GM23338 (cell line): ENCODE results near the gene WASL. TPM values are rescaled to one million over a fixed set of nuclear protein-coding genes. Genes with fewer than 3 reads are reported as not detected.

Experiments
- ATAC-seq: fragments of 200-7000 bp; cut with Tn5 transposase; 3 replicates; pipeline ENCODE4 v1.9.1; 2020
- DNase-seq: peaks from one replicate; pipeline ENCODE4 v3.0.0-alpha.2; 2015; ENCODE audit warnings: low spot score
- H2AFZ ChIP-seq: fragments of 200-600 bp; sonication (generic); 2 replicates; pipeline ENCODE4 v1.8.0; 2016; ENCODE audit warnings: antibody characterized with exemption, mild to moderate bottlenecking, moderate library complexity
- H3F3A ChIP-seq: fragments of 200-600 bp; sonication (generic); replicated peaks from 2 replicates; pipeline ENCODE4 v1.8.0; 2017; ENCODE audit warnings: antibody characterized with exemption, mixed run types, low read depth
- H3K27ac ChIP-seq: fragments of 200-600 bp; sonication (generic); 2 replicates; pipeline ENCODE4 v1.6.1; 2016; ENCODE audit warnings: low read depth
- H3K27me3 ChIP-seq: fragments of 200-600 bp; sonication (generic); 2 replicates; pipeline ENCODE4 v1.8.0; 2016; ENCODE audit warnings: mild to moderate bottlenecking, mixed run types, moderate library complexity; ENCODE audit not compliant: insufficient read depth
- H3K36me3 ChIP-seq: fragments of 200-600 bp; sonication (generic); 2 replicates; pipeline ENCODE4 v1.8.0; 2016; ENCODE audit warnings: mild to moderate bottlenecking; ENCODE audit not compliant: insufficient read depth
- H3K4me1 ChIP-seq: fragments of 200-600 bp; sonication (generic); 2 replicates; pipeline ENCODE4 v1.8.0; 2016; ENCODE audit warnings: mild to moderate bottlenecking, moderate library complexity; ENCODE audit not compliant: insufficient read depth
- H3K4me2 ChIP-seq: fragments of 200-600 bp; sonication (generic); 2 replicates; pipeline ENCODE4 v1.7.1; 2017; ENCODE audit warnings: mixed run types
- H3K4me3 ChIP-seq: fragments of 200-600 bp; sonication (generic); 2 replicates; pipeline ENCODE4 v1.6.1; 2016; ENCODE audit warnings: mixed run types
- H3K79me2 ChIP-seq: fragments of 200-600 bp; sonication (generic); replicated peaks from 2 replicates; pipeline ENCODE4 v1.8.0; 2017; ENCODE audit warnings: mild to moderate bottlenecking; ENCODE audit not compliant: insufficient read depth
- H3K9me2 ChIP-seq: fragments of 200-600 bp; sonication (generic); 2 replicates; pipeline ENCODE4 v1.8.0; 2017; ENCODE audit not compliant: insufficient read depth
- H4K20me1 ChIP-seq: fragments of 200-600 bp; sonication (generic); replicated peaks from 2 replicates; pipeline ENCODE4 v1.8.0; 2017; ENCODE audit warnings: mild to moderate bottlenecking; ENCODE audit not compliant: insufficient read depth
- H3K27ac Mint-ChIP-seq: 2 replicates; pipeline ENCODE4 v1.8.0; 2020; ENCODE audit warnings: inconsistent platforms, mild to moderate bottlenecking, moderate library complexity, mixed read lengths
- H3K27me3 Mint-ChIP-seq: 3 replicates; pipeline ENCODE4 v1.8.0; 2022; ENCODE audit warnings: low read depth, mild to moderate bottlenecking, moderate library complexity, mixed read lengths, inconsistent platforms; ENCODE audit not compliant: insufficient read depth, poor library complexity
- H3K36me3 Mint-ChIP-seq: 3 replicates; pipeline ENCODE4 v1.8.0; 2021; ENCODE audit warnings: low read depth, mild to moderate bottlenecking, inconsistent platforms, moderate library complexity, mixed read lengths
- H3K4me1 Mint-ChIP-seq: 3 replicates; pipeline ENCODE4 v1.8.0; 2020; ENCODE audit warnings: mild to moderate bottlenecking, inconsistent platforms, mixed read lengths
- H3K4me3 Mint-ChIP-seq: 3 replicates; pipeline ENCODE4 v1.8.0; 2021; ENCODE audit warnings: moderate library complexity, mild to moderate bottlenecking, inconsistent platforms, mixed read lengths
- H3K9me3 Mint-ChIP-seq: 3 replicates; pipeline ENCODE4 v1.8.0; 2020; ENCODE audit warnings: moderate library complexity, mild to moderate bottlenecking, inconsistent platforms, mixed read lengths
- CREB1 ChIP-seq: fragments of 250-450 bp; sonication (Bioruptor Pico); IDR thresholded peaks from 2 replicates; pipeline ENCODE4 v1.5.0; 2020; ENCODE audit warnings: low read depth, mild to moderate bottlenecking, moderate library complexity
- EZH2 ChIP-seq: fragments of 200-600 bp; sonication (generic); IDR thresholded peaks from one replicate; pipeline ENCODE4 v1.8.0; 2017; ENCODE audit warnings: antibody characterized with exemption, mild to moderate bottlenecking, low read depth; ENCODE audit not compliant: unreplicated experiment
- EZH2phosphoT487 ChIP-seq: fragments of 200-600 bp; sonication (generic); IDR thresholded peaks from one replicate; pipeline ENCODE4 v1.8.1; 2018; ENCODE audit warnings: antibody characterized with exemption; ENCODE audit not compliant: unreplicated experiment
- JUNB ChIP-seq: IDR thresholded peaks from one replicate; pipeline ENCODE4 v1.6.1; 2016; ENCODE audit warnings: antibody characterized with exemption; ENCODE audit not compliant: unreplicated experiment
- NANOG ChIP-seq: IDR thresholded peaks from 2 replicates; pipeline ENCODE4 v1.6.1; 2016; ENCODE audit warnings: antibody characterized with exemption, borderline replicate concordance
- POLR2AphosphoS5 ChIP-seq: IDR thresholded peaks from 2 replicates; pipeline ENCODE4 v1.6.1; 2016; ENCODE audit warnings: antibody characterized with exemption, low read depth
- STAT1 ChIP-seq: IDR thresholded peaks from one replicate; pipeline ENCODE4 v1.6.1; 2016; ENCODE audit warnings: antibody characterized with exemption; ENCODE audit not compliant: unreplicated experiment
- ZNF114 ChIP-seq: fragments of 250-450 bp; sonication (Bioruptor Pico); IDR thresholded peaks from 2 replicates; pipeline ENCODE4 v1.5.0; 2020; ENCODE audit warnings: mild to moderate bottlenecking, moderate library complexity
- ZNF331 ChIP-seq: fragments of 250-450 bp; sonication (Bioruptor Pico); IDR thresholded peaks from 2 replicates; pipeline ENCODE4 v1.5.0; 2020; ENCODE audit warnings: low read depth, mild to moderate bottlenecking, moderate library complexity
- polyA plus RNA-seq: library from polyadenylated mRNA; unstranded; fragments of >200 nt; fragmentation: Nextera tagmentation; extraction: Ambion mirVana; gene quantifications from 2 replicates; pipeline ENCODE4 v1.2.1, GENCODE V29; 2016
- total RNA-seq: library from RNA; depleted of rRNA; stranded (reverse); fragments of >200 nt; shearing (Covaris generic); gene quantifications from 2 replicates; pipeline ENCODE4 v1.2.3, GENCODE V29; 2014
- TF ChIP-seq, protein P1 (sequence below): fragments of 250-450 bp; sonication (Bioruptor Pico); IDR thresholded peaks from 2 replicates; pipeline ENCODE4 v1.5.0; 2020; ENCODE audit warnings: mild to moderate bottlenecking, moderate library complexity
- TF ChIP-seq, protein P2 (sequence below): IDR thresholded peaks from one replicate; pipeline ENCODE4 v1.6.1; 2018; ENCODE audit warnings: antibody characterized with exemption; ENCODE audit not compliant: unreplicated experiment
- TF ChIP-seq, protein P3 (sequence below): IDR thresholded peaks from 2 replicates; pipeline ENCODE4 v1.6.1; 2016; ENCODE audit warnings: antibody characterized with exemption
- TF ChIP-seq, protein P4 (sequence below), 2 experiments: fragments of 200-600 bp in 1 of 2; sonication (generic) in 1 of 2; conservative IDR thresholded peaks; 2 replicates each; pipeline versions ENCODE4 v1.5.1 to v1.6.1; 2016 to 2017; ENCODE audit warnings: antibody characterized with exemption in 2 of 2, low read depth in 2 of 2, mild to moderate bottlenecking in 2 of 2, moderate library complexity in 1 of 2

WASL gene
- total and polyA plus RNA-seq, 2 experiments from 2014 or later, result 36.4 to 45.3 TPM

DNA sequence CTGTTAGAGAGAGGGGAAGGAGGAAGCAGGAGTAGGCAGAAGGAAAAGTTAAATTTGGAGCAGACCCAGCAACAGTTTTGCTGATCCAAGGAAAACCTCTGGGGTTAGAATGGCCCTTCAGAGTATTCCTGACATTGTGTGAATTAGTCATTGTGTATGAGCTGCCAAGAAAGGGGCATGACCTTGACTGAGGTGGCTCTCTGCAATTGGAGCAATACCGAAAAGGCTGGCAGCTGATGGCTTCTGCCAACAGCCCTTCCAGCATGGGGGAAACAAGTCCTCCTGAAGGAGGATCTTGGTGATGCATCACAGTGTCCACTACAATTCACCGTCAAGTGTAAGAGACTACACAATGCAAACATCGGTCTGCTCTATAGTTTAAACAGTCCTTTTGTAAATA is 20.6 kb upstream of the WASL start:
- no peaks in the 10 kb centered on the region for H3F3A ChIP-seq
- H4K20me1 ChIP-seq, result no peaks in the 10 kb centered on the region
- H3K27ac ChIP-seq, result no peak overlapping the region
- no peaks in the 10 kb centered on the region for H3K27me3 ChIP-seq
- no peak overlapping the region for H3K4me3 Mint-ChIP-seq
- no peak overlapping the region for H3K4me2 ChIP-seq
- H3K9me2 ChIP-seq, result no peaks in the 10 kb centered on the region
- H3K4me1 Mint-ChIP-seq, result peaks cover 16% of the 10 kb centered on the region
- H3K4me3 ChIP-seq, result no peak overlapping the region
- TF ChIP-seq POLR2AphosphoS5 (no peak), CREB1 (CRISPR knock-in tag) (no peak), EZH2 (no peak), ZNF114 (no peak), NANOG (no peak), JUNB (no peak), ZNF331 (CRISPR knock-in tag) (no peak), STAT1 (no peak), EZH2phosphoT487 (no peak)
- TF ChIP-seq, protein P1, sequence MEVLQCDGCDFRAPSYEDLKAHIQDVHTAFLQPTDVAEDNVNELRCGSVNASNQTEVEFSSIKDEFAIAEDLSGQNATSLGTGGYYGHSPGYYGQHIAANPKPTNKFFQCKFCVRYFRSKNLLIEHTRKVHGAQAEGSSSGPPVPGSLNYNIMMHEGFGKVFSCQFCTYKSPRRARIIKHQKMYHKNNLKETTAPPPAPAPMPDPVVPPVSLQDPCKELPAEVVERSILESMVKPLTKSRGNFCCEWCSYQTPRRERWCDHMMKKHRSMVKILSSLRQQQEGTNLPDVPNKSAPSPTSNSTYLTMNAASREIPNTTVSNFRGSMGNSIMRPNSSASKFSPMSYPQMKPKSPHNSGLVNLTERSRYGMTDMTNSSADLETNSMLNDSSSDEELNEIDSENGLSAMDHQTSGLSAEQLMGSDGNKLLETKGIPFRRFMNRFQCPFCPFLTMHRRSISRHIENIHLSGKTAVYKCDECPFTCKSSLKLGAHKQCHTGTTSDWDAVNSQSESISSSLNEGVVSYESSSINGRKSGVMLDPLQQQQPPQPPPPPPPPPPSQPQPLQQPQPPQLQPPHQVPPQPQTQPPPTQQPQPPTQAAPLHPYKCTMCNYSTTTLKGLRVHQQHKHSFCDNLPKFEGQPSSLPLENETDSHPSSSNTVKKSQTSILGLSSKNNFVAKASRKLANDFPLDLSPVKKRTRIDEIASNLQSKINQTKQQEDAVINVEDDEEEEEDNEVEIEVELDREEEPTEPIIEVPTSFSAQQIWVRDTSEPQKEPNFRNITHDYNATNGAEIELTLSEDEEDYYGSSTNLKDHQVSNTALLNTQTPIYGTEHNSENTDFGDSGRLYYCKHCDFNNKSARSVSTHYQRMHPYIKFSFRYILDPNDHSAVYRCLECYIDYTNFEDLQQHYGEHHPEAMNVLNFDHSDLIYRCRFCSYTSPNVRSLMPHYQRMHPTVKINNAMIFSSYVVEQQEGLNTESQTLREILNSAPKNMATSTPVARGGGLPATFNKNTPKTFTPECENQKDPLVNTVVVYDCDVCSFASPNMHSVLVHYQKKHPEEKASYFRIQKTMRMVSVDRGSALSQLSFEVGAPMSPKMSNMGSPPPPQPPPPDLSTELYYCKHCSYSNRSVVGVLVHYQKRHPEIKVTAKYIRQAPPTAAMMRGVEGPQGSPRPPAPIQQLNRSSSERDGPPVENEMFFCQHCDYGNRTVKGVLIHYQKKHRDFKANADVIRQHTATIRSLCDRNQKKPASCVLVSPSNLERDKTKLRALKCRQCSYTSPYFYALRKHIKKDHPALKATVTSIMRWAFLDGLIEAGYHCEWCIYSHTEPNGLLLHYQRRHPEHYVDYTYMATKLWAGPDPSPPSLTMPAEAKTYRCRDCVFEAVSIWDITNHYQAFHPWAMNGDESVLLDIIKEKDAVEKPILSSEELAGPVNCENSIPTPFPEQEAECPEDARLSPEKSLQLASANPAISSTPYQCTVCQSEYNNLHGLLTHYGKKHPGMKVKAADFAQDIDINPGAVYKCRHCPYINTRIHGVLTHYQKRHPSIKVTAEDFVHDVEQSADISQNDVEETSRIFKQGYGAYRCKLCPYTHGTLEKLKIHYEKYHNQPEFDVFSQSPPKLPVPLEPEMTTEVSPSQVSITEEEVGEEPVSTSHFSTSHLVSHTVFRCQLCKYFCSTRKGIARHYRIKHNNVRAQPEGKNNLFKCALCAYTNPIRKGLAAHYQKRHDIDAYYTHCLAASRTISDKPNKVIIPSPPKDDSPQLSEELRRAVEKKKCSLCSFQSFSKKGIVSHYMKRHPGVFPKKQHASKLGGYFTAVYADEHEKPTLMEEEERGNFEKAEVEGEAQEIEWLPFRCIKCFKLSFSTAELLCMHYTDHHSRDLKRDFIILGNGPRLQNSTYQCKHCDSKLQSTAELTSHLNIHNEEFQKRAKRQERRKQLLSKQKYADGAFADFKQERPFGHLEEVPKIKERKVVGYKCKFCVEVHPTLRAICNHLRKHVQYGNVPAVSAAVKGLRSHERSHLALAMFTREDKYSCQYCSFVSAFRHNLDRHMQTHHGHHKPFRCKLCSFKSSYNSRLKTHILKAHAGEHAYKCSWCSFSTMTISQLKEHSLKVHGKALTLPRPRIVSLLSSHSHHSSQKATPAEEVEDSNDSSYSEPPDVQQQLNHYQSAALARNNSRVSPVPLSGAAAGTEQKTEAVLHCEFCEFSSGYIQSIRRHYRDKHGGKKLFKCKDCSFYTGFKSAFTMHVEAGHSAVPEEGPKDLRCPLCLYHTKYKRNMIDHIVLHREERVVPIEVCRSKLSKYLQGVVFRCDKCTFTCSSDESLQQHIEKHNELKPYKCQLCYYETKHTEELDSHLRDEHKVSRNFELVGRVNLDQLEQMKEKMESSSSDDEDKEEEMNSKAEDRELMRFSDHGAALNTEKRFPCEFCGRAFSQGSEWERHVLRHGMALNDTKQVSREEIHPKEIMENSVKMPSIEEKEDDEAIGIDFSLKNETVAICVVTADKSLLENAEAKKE, result no peak
- TF ChIP-seq, protein P2, sequence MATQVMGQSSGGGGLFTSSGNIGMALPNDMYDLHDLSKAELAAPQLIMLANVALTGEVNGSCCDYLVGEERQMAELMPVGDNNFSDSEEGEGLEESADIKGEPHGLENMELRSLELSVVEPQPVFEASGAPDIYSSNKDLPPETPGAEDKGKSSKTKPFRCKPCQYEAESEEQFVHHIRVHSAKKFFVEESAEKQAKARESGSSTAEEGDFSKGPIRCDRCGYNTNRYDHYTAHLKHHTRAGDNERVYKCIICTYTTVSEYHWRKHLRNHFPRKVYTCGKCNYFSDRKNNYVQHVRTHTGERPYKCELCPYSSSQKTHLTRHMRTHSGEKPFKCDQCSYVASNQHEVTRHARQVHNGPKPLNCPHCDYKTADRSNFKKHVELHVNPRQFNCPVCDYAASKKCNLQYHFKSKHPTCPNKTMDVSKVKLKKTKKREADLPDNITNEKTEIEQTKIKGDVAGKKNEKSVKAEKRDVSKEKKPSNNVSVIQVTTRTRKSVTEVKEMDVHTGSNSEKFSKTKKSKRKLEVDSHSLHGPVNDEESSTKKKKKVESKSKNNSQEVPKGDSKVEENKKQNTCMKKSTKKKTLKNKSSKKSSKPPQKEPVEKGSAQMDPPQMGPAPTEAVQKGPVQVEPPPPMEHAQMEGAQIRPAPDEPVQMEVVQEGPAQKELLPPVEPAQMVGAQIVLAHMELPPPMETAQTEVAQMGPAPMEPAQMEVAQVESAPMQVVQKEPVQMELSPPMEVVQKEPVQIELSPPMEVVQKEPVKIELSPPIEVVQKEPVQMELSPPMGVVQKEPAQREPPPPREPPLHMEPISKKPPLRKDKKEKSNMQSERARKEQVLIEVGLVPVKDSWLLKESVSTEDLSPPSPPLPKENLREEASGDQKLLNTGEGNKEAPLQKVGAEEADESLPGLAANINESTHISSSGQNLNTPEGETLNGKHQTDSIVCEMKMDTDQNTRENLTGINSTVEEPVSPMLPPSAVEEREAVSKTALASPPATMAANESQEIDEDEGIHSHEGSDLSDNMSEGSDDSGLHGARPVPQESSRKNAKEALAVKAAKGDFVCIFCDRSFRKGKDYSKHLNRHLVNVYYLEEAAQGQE, result no peak
- TF ChIP-seq, protein P3, sequence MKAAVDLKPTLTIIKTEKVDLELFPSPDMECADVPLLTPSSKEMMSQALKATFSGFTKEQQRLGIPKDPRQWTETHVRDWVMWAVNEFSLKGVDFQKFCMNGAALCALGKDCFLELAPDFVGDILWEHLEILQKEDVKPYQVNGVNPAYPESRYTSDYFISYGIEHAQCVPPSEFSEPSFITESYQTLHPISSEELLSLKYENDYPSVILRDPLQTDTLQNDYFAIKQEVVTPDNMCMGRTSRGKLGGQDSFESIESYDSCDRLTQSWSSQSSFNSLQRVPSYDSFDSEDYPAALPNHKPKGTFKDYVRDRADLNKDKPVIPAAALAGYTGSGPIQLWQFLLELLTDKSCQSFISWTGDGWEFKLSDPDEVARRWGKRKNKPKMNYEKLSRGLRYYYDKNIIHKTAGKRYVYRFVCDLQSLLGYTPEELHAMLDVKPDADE, result no peak
- TF ChIP-seq, protein P4, sequence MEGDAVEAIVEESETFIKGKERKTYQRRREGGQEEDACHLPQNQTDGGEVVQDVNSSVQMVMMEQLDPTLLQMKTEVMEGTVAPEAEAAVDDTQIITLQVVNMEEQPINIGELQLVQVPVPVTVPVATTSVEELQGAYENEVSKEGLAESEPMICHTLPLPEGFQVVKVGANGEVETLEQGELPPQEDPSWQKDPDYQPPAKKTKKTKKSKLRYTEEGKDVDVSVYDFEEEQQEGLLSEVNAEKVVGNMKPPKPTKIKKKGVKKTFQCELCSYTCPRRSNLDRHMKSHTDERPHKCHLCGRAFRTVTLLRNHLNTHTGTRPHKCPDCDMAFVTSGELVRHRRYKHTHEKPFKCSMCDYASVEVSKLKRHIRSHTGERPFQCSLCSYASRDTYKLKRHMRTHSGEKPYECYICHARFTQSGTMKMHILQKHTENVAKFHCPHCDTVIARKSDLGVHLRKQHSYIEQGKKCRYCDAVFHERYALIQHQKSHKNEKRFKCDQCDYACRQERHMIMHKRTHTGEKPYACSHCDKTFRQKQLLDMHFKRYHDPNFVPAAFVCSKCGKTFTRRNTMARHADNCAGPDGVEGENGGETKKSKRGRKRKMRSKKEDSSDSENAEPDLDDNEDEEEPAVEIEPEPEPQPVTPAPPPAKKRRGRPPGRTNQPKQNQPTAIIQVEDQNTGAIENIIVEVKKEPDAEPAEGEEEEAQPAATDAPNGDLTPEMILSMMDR (conservative IDR thresholded peaks at IDR 0.05; ENCODE audit: low read depth in 2 of 2), result no peak
- no peaks in the 10 kb centered on the region for H3K36me3 ChIP-seq
- peaks cover 46% of the 10 kb centered on the region for H3K4me1 ChIP-seq
- peak overlapping the region; percentile 8; the same call in 1 of the 2 replicates for H2AFZ ChIP-seq
- no peaks in the 10 kb centered on the region for H3K27me3 Mint-ChIP-seq
- H3K9me3 Mint-ChIP-seq, result no peaks in the 10 kb centered on the region
- H3K27ac Mint-ChIP-seq, result no peak overlapping the region
- no peaks in the 10 kb centered on the region for H3K79me2 ChIP-seq
- ATAC-seq (no peak), DNase-seq (no peak)
- H3K36me3 Mint-ChIP-seq, result no peaks in the 10 kb centered on the region
